Panc1 (cell line): ENCODE results near the gene VKORC1L1. TPM values are rescaled to one million over a fixed set of nuclear protein-coding genes. Genes with fewer than 3 reads are reported as not detected.

Experiments used
- ATAC-seq: fragments of 200-7000 bp; cut with Tn5 transposase; 2 replicates; pipeline ENCODE4 v1.9.1; 2020; ENCODE audit warnings: mild to moderate bottlenecking, moderate library complexity
- BruUV-seq: library from RNA; stranded (reverse); fragments of 400-500 nt; replicated peaks from 2 replicates; lab custom pipeline; 2021; lab: Mats Ljungman, UMichigan
- CTCF ChIA-PET: fragments of 300-600 bp; sonication (Branson Sonifier 250); formaldehyde crosslinking; loops from one replicate; lab custom pipeline; 2022; ENCODE audit warnings: antibody characterized with exemption; lab: Charles Lee
- POLR2A ChIA-PET: fragments of 300-600 bp; sonication (Branson Sonifier 250); formaldehyde crosslinking; loops from one replicate; lab custom pipeline; 2022; ENCODE audit warnings: antibody characterized with exemption; lab: Charles Lee
- DNase-seq: peaks from one replicate; pipeline ENCODE4 v3.0.0-alpha.2; 2010; ENCODE audit warnings: low read depth, low spot score
- H3K27ac ChIP-seq: 2 replicates; pipeline ENCODE4 v1.5.1; 2011; ENCODE audit warnings: mild to moderate bottlenecking, low read length, inconsistent platforms
- H3K27me3 ChIP-seq: fragments of 200-500 bp; sonication (Bioruptor generic); 2 replicates; pipeline ENCODE4 v1.6.0; 2014; ENCODE audit warnings: low read length, inconsistent platforms; ENCODE audit not compliant: control insufficient read depth, insufficient read depth
- H3K36me3 ChIP-seq: fragments of 200-500 bp; sonication (Bioruptor generic); 2 replicates; pipeline ENCODE4 v1.5.1; 2014; ENCODE audit warnings: inconsistent platforms, mild to moderate bottlenecking, low read length, moderate library complexity; ENCODE audit not compliant: control insufficient read depth, insufficient read depth
- H3K4me1 ChIP-seq: 2 replicates; pipeline ENCODE4 v1.5.1; 2011; ENCODE audit warnings: inconsistent platforms, mild to moderate bottlenecking, low read length, moderate library complexity; ENCODE audit not compliant: control insufficient read depth, insufficient read depth
- H3K4me3 ChIP-seq, 2 experiments: 2 replicates each; pipeline ENCODE4 v1.5.1; 2011 to 2012; ENCODE audit warnings: low read depth in 2 of 2, low read length in 2 of 2, mild to moderate bottlenecking in 2 of 2, inconsistent platforms in 1 of 2, moderate library complexity in 1 of 2
- H3K9me3 ChIP-seq: fragments of 200-500 bp; sonication (Bioruptor generic); 2 replicates; pipeline ENCODE4 v1.5.1; 2014; ENCODE audit warnings: low read depth, mild to moderate bottlenecking, inconsistent platforms, low read length, moderate library complexity; ENCODE audit not compliant: control insufficient read depth, insufficient read depth
- CTCF ChIP-seq: fragments of 450-650 bp; IDR thresholded peaks from 2 replicates; pipeline ENCODE4 v1.5.1; 2017; ENCODE audit warnings: mild to moderate bottlenecking
- POLR2AphosphoS5 ChIP-seq: IDR thresholded peaks from 2 replicates; pipeline ENCODE4 v1.6.1; 2012; ENCODE audit warnings: mild to moderate bottlenecking, low read depth, low read length, moderate library complexity
- REST ChIP-seq, 2 experiments: IDR thresholded peaks; 2 replicates each; pipeline ENCODE4 v1.6.1; 2011 to 2012; ENCODE audit warnings: low read depth in 2 of 2, control low read depth in 1 of 2, low read length in 1 of 2, mild to moderate bottlenecking in 1 of 2, moderate library complexity in 1 of 2; ENCODE audit not compliant: insufficient read depth in 1 of 2
- SIN3A ChIP-seq: IDR thresholded peaks from 2 replicates; pipeline ENCODE4 v1.6.1; 2012; ENCODE audit warnings: low read depth, mild to moderate bottlenecking, low read length, moderate library complexity, borderline replicate concordance; ENCODE audit not compliant: insufficient read depth
- TCF7L2 ChIP-seq: IDR thresholded peaks from 2 replicates; pipeline ENCODE4 v1.6.1; 2011; ENCODE audit warnings: mild to moderate bottlenecking, low read depth, low read length, inconsistent platforms
- in situ Hi-C: cut with HindIII; loops from 2 replicates; pipeline ENCODE4 v1.10.0; 2016; ENCODE audit warnings: low sequenced_read_pairs, low pct_unique_long_range_greater_than_20kb
- intact Hi-C: fragments of 100-400 bp; cut with micrococcal nuclease; formaldehyde crosslinking; loops from one replicate; pipeline ENCODE4 v1.10.0; 2022; ENCODE audit not compliant: unreplicated experiment
- total RNA-seq: library from RNA; stranded (reverse); gene quantifications from one replicate; pipeline ENCODE4 v1.2.1, GENCODE V29; 2021; ENCODE audit not compliant: unreplicated experiment

The VKORC1L1 gene
- total RNA-seq, 1 experiment from 2014 or later, result 45.5 TPM

GRCh38 chr7:65978891-65979582 lies 106.2 kb downstream of the VKORC1L1 start:
- BruUV-seq, result TSS peak; percentile 58

More at GRCh38 chr7:65978891-65979582, 106.2 kb downstream of the VKORC1L1 start:
- Histone ChIP-seq H3K27ac (no peak overlapping the region), H3K27me3 (no peaks in the 10 kb centered on the region), H3K36me3 (no peaks in the 10 kb centered on the region), H3K4me1 (peaks cover 10% of the 10 kb centered on the region), H3K9me3 (no peaks in the 10 kb centered on the region), H3K4me3 (no peak overlapping the region)
- in situ Hi-C loops (no loop called here), intact Hi-C loops (no loop called here)
- ChIA-PET POLR2A (interaction anchor here (0.7 kb wide), 1 partner anchor 142 kb away, joined by 3 read pairs; no protein-coding TSS in a partner anchor), CTCF (no interaction called here)
- ATAC-seq (no peak), DNase-seq (no peak)
- no peak for TF ChIP-seq SIN3A
- no peak for TF ChIP-seq POLR2AphosphoS5
- TF ChIP-seq CTCF, result no peak
- TF ChIP-seq REST (IDR thresholded peaks at IDR 0.05; ENCODE audit: insufficient read depth in 1 of 2, low read depth in 2 of 2, low read length in 1 of 2), result no peak
- TF ChIP-seq TCF7L2, result no peak
